GM19043 (cell line): Measurements from ENCODE around the gene ITGA3.
"Not testable (repeated sequence)": the region's sequence is repeated elsewhere in the genome, so short reads cannot be mapped to it uniquely, and the experiment has no call there.

Source experiments
- ATAC-seq: cut with Tn5 transposase; IDR thresholded peaks from one replicate; pipeline ENCODE4 v1.9.1; 2021; ENCODE audit warnings: low read depth; ENCODE audit not compliant: unreplicated experiment

ITGA3 gene

DNA sequence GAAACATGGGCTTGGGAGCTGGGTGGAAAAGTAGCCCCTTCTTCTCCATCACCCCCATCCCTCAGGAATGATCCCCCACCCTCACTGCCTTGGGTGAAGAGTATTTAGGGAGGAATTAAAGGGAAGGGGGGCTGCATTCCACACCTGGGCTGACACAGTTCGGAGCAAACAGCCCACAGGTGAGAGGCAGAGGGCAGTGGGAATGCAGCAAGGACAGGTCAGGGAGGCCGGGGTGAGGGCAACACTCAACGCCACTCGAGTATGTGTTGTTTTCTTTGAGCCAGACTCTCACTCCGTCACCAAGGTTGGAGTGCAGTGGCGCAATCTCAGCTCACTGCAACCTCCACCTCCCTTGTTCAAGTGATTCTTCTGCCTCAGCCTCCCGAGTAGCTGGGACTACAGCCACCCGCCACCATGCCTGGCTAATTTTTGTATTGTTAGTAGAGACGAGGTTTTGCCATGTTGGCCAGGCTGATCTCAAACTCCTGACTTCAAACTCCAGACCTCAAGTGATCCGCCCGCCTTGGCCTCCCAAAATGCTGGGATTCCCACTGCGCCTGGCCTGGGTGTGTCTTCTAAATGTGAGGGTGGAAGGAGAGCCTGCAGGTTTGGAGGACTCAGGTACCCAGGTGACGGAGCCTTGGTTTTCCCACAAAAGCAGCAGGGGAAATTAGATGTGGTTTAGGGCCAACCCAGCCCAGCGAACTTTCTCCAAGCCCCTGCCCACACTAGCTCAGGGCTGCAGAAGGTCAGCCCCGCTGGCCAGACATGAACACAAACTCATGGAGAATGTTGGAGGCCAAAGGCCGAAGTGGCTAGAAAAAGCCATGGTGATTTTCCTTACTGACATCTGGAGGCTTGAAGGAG lies 21.2 kb upstream of the ITGA3 start:
- ATAC-seq, result no peak

DNA sequence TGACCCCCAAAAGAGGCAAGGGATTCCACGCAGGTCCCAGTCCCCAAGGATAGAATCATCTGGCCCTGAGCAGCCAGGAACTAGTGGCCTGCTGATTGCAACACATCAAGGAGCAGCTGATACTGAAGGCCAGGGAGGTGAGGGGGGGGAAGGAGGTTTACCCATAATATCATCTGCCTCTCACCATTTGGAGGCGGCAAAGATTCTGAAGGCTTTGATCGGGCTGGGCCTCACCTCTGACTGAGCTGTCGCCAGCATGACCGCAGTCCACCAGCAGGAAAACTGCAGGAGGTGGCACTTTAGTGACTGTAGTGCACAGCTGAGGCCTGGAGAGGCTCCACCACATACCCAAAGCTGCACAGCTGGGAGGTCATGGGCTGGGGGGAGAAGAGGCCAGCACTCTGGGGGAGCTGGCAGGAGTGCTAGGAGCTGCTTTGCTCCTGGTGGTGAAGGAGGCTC lies 20.5 kb upstream of the ITGA3 start:
- ATAC-seq, result no peak

DNA sequence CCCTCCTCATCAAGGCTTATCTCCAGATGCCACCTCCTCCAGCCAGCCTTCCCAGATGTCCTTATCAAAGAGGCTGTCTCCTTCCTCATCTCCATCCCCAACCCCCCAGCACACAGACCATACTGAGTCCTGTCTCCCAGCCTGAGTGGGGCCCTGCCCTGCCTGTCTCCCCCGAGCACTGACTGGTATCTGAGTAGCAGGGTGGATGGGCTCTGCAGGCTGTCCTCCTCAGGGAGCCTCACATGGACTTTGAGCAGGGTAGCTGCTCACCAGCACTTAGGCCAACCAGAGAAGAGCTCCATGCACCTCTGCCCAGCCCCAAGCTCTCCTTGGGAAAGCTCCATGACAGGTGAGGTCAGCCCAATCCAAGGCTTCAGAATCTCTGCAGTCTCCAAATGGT lies 20.0 kb upstream of the ITGA3 start:
- no peak for ATAC-seq

DNA sequence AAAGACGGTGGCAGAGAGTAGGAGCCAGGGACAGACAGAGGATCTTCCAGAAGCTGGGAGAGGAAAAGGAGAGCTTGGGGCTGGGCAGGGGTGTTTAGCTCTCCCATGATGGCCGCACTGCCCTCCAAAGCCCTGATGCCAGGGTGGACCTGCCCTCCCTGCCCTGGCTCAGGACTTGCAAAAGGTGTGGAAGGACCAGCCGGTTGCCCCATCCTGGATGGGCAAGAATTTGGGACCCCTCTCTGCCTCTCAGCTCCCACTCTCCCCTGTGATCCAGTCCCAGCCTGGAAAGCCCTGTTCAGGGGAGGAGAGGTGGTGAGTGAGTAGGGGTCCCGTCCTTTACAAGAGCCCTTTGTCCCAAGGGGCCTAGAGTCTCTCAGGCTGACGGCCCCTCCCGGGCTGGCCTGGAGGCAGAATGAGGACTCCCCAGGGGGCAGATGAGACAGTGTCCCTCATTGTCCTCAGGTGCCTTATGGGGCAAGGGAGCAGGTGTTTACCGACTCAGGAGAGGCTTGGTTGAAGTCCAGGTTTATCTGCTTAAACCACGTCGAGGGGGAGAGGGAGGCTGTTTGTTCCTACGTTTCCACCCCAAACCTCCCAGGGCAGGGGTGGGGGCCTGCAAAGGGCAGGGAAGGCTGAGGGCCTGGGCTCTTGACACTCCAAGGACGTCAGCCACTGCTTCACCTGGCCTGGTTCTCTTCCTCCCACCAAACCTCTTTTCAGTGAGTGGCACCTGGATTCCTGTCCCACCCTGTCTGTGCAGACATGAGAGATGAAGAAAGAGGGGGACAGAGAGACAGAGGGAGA lies 19.3 kb upstream of the ITGA3 start:
- no peak for ATAC-seq

DNA sequence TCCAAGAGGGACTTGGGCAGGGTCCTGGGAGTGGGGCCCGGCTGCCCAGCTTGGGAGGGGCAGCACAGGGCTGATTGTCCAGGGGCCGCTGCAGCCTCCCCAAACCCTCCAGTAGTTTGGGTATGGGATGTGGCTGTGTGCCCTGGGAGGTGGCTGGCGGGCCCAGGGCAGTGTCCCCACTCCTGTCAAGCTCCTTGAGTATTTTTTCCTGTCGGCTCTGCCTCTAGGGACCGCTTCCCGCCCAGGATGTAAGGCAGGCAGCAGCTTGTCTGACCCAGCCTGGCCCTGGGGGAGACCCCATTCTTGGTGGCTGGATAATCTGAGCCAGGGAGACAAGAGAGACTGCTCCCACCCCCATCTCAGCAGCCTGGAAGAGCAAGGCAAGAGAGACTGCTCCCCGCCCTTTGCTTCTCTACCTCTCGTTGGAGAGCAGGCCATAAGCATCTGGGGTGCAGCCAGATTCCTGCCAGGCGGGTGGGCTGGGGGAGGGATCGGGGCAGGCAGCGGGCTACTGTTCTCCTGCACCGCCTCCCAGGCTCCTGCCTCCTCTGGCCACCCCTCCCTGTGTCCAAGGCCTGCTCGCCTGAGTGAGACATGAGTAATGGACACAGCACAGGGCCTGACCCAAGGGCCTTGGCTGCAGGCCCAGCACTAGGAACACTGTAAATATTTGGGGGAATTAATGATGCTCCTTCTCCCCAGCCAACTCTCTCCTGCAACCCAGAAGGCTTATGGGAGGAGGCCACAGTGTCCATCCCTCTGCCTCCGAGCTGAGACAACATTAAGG lies 18.4 kb upstream of the ITGA3 start:
- ATAC-seq, result no peak

DNA sequence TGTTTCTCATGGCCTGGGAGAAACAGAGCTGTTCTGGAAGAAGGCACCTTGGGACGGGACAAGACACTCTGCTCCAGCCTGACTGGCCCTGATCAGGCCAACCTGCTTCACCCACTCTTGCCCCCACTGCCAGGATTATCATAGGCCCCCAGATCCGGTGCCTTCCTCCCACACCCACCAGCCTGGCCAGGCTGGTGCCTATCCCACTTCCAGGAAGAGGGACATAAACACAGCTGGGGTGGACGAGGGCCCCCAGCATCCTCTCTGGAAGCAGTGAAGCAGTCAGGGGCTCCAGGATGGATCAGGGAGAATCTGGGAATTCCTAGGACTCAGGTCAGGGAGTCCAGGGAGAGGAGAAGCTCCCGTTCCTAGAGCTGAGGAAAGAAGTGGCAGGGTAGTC lies 16.9 kb upstream of the ITGA3 start:
- ATAC-seq, result no peak

DNA sequence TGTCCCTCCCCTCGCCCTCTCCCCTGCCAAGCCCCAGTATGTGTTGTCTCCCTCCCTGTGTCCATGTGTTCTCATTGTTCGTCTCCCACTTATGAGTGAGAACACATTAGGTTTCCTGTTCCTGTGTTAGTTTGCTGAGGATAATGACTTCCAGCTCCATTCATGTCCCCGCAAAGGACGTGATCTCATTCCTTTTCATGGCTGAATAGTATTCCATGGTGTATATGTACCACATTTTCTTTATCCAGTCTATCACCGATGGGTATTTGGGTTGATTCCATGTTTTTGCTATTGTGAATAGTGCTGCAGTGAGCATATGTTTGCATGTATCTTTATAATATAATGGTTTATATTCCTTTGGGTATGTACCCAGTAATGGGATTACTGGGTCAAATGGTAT lies 15.4 kb upstream of the ITGA3 start:
- ATAC-seq, result not testable (repeated sequence)

GRCh38 chr17:50042211-50042610 lies 13.7 kb upstream of the ITGA3 start:
- no peak for ATAC-seq

GRCh38 chr17:50043290-50044148 lies 12.4 kb upstream of the ITGA3 start:
- ATAC-seq, result no peak

- no peak for ATAC-seq
Observed at GRCh38 chr17:50044483-50044882, 11.4 kb upstream of the ITGA3 start.

DNA sequence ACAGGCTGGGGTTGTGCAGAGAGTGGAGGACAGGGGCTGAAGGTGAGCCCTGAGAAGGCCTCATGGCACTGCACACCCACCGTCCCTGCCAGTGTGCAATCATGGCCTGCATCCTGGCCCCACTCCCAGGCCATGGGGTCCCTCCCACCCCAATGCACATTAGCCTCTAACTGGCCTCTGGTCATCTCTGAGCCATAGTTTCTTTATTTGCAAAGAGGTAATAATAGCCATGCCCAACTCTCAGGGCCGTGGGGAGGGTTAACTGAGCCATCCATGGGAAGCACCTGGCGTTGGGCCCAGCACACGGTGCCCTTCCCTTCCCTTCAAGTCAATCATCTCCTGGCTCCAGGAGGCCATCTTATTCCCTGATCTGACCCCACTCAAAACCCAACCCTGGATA lies 10.8 kb upstream of the ITGA3 start:
- no peak for ATAC-seq

- no peak for ATAC-seq
Observed at GRCh38 chr17:50046179-50046578, 9.7 kb upstream of the ITGA3 start.

DNA sequence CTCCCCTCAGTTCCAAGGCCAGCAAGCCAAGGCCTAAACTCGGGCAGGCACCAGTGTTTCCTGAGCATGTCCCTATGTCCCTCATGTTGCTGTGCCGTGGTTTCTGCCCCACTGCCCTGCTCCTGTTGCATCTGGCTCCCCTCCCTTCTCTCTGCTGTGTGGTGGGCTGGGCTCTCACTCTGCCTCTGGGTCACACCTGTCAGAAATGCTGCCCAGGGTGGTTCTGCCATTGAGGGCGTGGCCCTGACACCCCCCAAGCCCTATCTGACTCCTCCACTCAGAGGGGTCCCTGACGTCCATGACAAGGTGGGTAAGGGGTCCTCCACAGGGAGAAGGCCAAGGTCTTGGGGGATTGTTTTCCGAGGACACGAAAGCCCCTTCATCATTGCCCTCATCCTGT lies 9.2 kb upstream of the ITGA3 start:
- ATAC-seq, result no peak

- no peak for ATAC-seq
Observed at GRCh38 chr17:50047083-50047482, 8.8 kb upstream of the ITGA3 start.

- no peak for ATAC-seq
Observed at GRCh38 chr17:50047488-50048126, 8.3 kb upstream of the ITGA3 start.

DNA sequence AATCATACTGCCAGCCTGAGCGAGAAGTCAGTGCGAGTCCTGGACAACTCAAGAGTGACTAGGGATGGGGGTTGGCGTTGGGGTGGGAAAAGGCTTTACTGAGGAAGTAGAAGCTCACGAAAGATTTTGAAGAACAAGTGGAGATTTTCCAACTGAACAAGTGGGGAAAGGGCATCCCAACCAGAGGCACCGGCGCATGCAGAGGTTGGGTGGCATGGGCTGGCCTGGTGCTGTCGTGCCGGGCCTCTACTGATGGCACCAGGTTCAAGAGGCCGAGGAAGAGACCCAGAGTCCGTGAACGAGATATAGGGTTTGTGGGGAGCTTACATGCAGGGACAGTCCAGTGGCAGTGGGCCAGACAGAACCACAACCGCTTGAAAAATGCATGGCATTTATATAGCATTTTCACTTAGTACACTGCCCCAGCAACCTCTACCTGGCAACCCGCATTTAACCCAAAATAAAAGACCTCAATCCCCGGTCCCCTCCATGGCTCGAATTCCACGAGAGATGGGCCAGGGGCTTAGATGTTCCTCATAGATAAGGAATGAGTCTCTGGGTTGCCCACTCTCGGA lies 7.7 kb upstream of the ITGA3 start:
- ATAC-seq, result no peak

DNA sequence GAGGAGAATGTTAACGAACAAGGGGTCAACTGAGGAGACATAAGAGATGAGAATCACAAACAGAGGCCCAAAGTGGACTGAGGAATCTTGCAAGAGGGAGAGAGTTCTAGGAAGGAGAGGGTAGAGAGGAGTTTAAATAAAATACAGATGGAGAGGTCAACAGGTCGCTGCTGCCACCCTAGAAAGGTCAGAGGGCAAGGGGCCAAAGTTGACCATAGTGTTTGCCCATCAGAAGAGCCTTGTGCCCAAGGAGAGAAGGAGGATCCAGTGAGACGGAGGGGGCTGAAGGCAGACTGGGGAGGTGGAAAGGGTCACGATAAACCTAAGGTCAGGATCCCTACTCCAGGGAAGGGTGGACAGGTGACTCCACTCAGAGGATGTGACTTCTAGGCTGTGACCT lies 6.9 kb upstream of the ITGA3 start:
- ATAC-seq, result no peak

DNA sequence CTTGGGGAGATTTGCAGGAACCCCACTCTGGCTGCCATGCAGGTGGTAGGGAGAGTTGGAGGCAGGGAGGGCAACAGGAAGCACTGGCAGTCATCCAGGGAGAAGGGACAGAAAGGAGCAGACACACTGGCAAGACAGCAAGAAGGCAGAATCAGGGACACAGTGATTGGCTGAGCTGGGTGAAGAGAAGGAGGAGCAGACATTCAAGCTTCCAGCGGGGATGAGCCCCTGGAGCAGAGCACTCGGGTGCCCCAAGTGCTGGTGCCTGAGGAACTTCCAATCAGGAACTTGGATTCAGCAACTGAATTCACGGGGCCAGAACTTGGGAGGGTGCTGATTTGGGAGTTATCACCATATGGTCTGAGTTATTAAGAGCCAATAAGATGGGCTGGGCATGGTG lies 6.3 kb upstream of the ITGA3 start:
- ATAC-seq, result no peak

DNA sequence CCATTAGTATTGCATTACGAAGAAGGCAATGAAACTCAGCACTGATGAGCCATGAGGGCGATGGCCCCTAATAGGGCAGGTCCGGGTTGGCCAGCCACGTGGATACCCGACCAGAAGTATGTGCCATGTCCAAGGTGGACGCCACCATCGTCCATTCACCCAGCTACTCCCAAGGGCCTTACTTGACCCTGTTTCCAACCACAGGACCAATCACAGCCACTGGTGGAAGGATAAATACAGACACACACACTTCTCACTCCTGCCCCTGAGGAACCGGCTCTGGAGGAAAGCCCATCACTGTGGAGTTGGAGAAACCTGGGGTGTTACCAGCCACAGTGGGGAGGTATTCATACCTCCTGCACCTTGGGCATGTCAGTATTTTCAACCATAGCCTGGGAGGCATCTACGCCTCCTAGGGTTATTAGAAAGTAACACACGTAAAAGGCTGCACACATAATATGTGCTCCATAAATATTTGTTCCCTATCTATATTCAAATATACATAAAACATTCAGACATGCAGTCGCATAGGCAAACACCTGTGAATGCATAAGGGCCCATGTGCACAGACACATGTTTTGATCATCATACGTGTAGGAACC lies 5.4 kb upstream of the ITGA3 start:
- ATAC-seq, result no peak
